ENCODE measurements around the gene CWC15.
"Not testable (repeated sequence)": the region's sequence is repeated elsewhere in the genome, so short reads cannot be mapped to it uniquely, and the experiment has no call there.

Gene CWC15

GRCh38 chr11:94948070-94948617 lies 25.2 kb downstream of the CWC15 start:
- DNase-seq = no peak

GRCh38 chr11:94946812-94947211 lies 26.5 kb downstream of the CWC15 start:
- no peak for DNase-seq

GRCh38 chr11:94941131-94941530 lies 32.2 kb downstream of the CWC15 start:
- DNase-seq = no peak

DNA sequence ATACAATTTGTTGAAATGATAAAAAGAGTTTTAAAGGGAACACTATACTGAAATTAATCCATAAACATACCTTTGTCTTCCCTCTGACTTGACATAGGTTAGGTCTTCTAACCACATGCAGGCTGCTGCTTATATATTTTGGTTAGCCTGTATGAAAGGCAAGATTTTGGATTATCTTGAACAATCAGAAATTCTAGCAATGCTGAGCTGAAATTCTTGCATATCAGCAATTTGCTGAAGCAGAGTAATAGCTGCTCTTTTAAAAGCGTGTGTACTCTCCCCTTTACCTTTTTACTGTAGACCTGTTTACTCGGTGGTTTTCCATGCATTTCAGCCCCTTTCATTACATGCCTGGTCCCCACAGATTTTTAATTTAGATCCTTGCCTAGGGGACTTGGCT lies 34.0 kb downstream of the CWC15 start:
- no peak for DNase-seq

DNA sequence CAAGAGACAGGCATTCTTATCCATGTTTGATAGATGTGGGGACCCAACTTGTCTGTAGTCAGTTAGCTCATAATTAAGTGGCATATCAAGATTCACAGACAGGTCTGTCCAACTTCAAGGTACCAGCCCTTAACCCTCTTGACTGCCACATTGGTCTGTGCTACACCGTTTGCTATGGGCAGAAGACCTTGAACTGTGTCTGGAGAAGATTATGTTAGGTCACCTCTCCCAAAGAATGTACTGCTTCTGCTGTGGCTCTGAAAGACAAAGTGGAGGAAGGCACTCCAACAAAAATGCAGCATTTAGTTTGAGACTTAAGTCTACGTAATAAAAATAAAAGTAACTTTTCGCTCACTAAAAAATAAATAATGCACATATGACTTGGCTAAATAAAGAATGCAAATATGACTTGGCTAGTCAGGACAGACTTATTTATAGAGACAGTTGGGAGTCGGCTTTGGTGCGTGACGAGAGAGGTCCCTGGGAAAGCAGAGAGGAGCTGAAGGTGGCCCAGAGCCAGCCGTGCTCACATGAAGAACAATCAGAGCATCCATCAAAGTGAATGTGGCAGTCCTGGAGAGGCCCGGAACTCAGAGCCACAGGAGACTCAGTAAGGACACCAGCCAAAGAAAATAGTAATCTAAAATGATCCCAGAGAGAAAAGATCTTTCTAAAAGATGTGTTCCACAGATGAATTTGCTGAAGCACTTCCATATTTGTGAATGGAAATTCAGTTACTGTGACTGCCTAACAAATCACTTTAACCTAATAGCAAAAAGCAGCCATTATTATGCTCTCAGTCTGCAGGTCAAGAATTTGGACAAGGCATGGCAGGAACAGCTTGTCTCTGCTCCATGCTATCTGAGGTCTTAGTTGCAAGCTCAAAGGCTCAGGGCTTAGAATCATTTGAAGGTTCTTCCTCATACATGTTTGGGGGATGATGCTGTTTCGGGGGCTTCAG lies 35.0 kb downstream of the CWC15 start:
- no peak for DNase-seq

DNA sequence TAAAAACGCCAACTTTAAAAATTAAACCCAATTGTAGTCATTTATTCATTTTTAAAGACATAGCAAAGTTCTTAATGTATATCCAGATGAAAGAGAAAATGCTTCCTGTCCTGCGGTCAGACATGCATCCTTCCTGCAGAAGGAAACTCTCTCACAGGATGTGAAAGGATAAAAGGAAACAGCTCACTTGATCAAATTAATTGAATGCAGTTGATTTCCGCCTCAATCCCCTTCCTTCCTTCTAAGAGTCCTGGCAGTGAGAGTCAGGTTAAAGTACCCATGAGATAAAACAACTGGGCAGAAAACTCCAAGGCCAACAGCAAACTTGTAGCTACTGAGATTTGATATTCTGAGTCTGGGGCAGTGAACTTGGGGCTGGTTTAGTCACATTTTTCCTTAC lies 38.5 kb downstream of the CWC15 start:
- DNase-seq = no peak

- no peak for DNase-seq
These were observed 39.0 kb downstream of the CWC15 start for GRCh38 chr11:94934362-94934761.

DNA sequence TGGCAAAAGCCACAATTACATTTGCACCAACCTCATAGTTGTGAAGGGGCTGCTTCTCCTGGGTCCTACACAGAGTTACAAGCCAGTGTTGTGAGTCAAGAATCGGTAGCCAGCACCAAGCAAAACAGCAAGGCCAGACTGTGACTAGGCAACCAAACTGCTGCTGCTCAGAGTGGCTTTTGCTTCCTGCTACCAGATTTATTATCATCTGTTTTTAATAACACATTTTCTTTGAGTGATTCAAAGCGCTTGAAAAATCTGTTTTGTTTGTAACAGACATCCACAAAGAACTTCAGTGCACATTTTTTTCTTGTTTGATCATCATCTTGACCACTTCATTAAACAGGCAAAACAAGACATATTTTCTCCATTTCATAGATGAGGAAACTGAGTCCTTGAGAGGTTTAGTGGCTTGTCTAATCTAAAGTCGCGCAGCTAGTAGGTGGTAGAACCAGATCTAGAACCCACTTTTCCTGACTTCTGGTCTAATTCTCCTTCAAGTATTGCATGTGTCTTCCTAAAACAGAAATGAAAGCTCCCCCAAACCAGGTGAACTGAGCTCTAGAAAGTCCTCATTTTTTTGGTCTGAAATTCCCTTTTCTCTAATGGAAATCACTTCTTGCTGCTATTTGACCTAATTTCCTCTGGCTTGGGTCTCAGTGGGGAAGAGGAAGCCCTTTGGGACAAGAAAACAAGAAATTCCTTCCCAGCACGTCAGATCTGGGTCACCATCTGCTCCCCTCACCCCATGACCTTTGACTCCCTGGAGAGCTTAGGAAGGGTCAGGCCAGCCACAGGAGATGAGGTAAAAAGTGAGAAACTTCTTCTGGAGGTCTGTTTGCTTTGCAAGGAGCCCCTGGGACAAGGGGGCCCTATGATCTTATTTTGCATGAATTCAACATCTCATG lies 39.9 kb downstream of the CWC15 start:
- DNase-seq = no peak

DNA sequence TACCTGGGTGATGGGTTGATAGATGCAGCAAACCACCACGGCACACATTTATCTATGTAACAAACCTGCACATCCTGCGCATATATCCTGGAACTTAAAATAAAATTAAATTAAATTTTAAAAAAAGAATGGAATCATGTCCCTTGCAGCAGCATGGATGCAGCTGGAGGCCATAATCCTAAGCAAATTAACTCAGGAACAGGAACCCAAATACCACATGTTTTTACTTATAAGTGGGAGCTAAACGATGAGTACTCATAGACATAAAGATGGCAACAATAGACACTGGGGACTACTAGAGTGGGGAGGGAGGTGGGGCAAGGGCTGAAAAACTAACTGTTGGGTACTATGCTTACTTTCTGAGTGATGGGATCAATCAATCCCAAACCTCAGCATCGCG lies 40.9 kb downstream of the CWC15 start:
- DNase-seq = no peak

GRCh38 chr11:94932072-94932471 lies 41.3 kb downstream of the CWC15 start:
- not testable (repeated sequence) for DNase-seq

DNA sequence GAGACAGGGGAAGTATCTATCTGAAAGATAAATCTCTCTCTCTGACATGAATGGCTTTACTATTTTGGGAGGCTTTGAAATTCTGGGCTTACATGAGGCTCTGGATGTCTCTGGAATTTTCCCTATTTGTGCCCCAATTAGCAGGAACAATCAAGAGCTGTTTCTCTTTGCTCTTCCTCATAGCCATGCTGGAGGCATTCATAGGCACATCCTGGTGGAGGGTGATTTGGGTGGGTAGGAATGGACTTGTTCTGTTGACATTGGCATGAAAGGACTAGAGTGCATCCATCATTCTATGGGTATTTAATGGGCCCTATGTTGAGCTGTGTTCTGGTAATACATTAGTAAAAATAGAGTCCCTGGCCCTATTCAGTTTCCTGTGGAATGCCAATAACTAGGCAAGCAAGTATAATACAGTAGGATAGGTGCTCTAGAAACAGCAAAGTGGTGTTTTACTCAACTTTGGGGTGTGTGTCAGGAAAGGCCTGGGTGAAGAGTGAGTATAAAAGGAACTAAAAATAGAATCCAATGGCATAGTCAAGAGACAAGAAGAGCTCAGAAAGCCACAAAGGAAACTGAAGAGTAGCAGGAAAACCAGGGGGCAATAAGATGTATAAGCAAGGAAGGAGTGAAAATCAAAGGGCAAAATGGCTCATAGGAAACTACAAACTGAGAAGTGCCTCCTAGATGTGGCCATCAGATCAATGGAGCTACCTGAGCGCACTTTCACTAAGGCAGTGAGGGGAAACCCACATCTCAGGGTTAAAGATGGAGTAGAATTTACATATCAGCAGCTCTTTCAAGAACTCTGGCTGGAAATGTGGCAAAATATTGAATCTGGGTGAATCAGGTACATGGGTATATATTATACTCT lies 45.0 kb downstream of the CWC15 start:
- DNase-seq = no peak

DNA sequence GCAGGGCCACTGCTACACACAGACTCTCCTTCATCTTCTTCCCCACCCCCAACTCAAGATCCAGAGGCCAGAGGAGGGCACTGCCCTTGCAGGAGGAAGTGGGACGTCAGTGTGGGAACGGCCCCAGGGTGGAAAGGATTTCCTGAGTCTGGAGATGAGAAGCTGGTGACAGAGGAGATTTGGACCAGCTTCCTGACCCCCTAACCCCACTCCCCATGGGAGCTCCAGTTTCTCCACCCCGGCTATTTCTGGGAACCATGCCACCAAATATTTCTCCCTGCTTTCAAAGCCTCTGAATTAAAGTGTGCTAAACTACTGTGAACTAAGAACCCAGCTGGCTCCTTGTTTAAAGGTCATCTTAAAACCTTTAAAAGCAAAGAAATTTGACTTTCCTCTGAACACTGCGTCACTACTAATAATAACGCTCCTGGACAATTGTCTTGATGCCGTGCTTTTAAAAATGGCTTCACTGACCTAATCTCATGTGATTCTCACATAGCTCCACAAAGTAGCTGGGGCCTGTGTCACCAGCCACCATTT lies 46.6 kb downstream of the CWC15 start:
- no peak for DNase-seq

DNA sequence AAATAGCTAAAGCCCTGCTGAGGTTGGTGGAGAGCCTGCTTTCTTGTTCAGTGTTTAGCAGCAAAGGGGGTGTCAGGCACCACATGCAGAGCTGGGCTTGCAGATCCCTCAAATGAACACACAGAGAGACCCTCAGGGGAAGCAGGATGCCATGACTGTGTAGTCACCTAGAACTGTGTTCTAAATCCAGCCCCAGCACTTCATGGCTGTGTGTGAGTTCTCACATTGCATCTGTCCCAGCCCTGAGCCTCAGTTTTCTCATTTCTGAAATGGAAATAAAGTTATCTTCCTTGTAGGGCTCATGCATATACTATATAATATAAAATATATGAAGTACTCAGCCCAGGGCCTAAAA lies 47.1 kb downstream of the CWC15 start:
- DNase-seq = no peak

DNA sequence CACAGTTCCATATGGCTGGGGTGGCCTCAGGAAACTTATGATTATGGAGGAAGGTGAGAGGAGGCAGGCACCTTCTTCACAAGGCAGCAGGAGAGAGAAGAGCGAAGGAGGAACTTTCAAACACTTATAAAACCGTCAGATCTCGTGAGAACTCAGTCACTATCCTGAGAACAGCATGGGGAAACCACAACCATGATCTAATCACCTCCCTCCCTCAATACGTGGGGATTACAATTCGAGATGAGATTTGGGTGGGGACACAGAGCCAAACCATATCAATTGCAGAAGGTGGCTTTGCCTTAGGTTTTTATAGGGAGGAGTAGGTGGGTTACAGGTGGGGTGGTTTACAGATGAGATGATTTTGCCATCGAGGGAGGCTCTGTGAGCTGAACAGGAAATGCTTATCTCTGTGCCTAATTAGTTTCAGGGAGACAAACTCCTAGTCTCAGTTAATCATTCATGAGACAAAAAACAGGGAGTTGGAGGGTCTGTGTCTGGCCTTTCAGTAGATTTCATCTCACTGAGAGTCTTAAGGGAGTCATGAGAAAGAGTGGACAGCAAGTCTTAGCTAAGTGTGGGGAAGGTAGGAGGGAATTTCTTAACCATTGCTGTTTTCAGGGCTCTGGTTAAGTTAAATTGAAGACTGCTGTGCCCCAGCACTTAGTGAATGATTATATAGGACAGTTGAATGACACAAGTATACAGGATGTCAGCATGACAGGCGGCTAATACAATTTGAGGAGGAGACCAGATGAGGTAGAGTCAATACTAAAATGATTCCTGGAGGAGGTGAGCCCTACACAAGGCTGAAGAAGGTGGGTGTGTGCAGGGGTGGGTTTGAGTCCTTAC lies 47.7 kb downstream of the CWC15 start:
- no peak for DNase-seq

- DNase-seq = no peak
These were observed 48.7 kb downstream of the CWC15 start for GRCh38 chr11:94924612-94925011.

- no peak for DNase-seq
These were observed 49.2 kb downstream of the CWC15 start for GRCh38 chr11:94924171-94924572.

- DNase-seq = no peak
These were observed 50.4 kb downstream of the CWC15 start for GRCh38 chr11:94923004-94923334.

GRCh38 chr11:94922321-94923003 lies 50.9 kb downstream of the CWC15 start:
- no peak for DNase-seq

DNA sequence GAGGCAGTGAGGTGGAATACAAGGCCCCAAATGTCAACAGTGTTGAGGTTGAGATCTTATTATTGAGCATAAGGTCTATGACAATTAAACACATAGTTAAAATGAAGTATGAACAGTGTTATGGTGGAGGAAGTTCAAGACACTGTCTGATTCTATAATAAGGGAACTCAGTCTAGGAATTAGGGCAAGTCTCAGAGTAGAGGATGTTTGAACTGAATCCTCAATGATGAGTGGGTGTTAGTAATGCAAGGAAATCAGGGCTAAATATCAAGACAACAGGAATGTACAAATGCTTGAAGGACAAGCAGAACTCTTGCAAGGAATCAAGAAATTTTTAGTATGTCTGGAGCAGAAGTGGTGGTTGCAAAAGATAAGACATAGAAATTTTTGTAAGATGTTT lies 53.0 kb downstream of the CWC15 start:
- no peak for DNase-seq

DNA sequence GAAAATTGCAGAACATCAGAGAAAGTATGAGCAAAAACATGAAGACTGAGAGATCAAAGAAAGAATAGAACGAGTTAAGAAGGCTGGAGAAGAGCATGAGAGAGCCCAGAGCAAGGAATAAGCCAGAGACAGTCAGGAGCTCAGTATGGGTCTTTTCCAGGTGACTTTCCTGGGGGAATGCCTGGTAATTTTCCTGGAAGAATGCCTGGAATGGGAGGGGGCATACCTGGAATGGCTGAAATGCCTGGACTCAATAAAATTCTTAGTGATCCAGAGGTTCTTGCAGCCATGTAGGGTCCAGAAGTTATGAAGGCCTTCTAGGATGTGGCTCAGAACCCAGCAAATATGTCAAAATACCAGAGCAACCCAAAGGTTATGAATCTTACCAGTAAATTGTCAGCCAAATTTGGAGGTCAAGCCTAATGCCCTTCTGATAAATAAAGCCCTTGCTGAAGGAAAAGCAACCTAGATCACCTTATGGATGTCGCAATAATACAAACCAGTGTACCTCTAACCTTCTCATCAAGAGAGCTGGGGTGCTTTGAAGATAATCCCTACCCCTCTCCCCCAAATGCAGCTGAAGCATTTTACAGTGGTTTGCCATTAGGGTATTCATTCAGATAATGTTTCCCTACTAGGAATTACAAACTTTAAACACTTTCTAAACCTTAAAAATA lies 59.5 kb downstream of the CWC15 start:
- DNase-seq = not testable (repeated sequence)
